HEK293 (cell line): ENCODE results near the gene HEMGN.

Experiments used
- CTCF ChIA-PET: fragments of 350-600 bp; formaldehyde crosslinking; extraction: SDS; loops from one replicate; lab custom pipeline; 2021; ENCODE audit warnings: antibody characterized with exemption; lab: Yijun Ruan, JAX
- POLR2A ChIA-PET: fragments of 300-600 bp; formaldehyde crosslinking; extraction: SDS; loops from one replicate; lab custom pipeline; 2020; ENCODE audit warnings: antibody characterized with exemption, inconsistent platforms; lab: Yijun Ruan, JAX
- H3K27ac ChIP-seq: fragments of 200-500 bp; sonication (Bioruptor generic); 2 replicates; pipeline ENCODE4 v1.5.1; 2014; ENCODE audit warnings: low read depth, low read length, control low read depth, inconsistent platforms; ENCODE audit errors: extremely low read depth
- H3K36me3 ChIP-seq, 2 experiments: fragments of 200-500 bp in 1 of 2; sonication (Bioruptor generic) in 1 of 2; 1 replicate in 1 of 2; 2 replicates in 1 of 2; pipeline ENCODE4 v1.5.1; 2014 to 2017; ENCODE audit warnings: inconsistent platforms in 2 of 2, low read length in 2 of 2; ENCODE audit not compliant: control insufficient read depth in 2 of 2, insufficient read depth in 1 of 2
- H3K4me1 ChIP-seq: fragments of 200-500 bp; sonication (Bioruptor generic); 2 replicates; pipeline ENCODE4 v1.5.1; 2014; ENCODE audit warnings: mild to moderate bottlenecking, low read length, inconsistent platforms; ENCODE audit not compliant: control insufficient read depth, insufficient read depth
- H3K4me3 ChIP-seq: 2 replicates; pipeline ENCODE4 v1.5.1; 2011; ENCODE audit warnings: low read depth, mild to moderate bottlenecking, control low read depth, low read length, moderate library complexity
- H3K9me3 ChIP-seq: fragments of 200-500 bp; sonication (Bioruptor generic); 2 replicates; pipeline ENCODE4 v1.5.1; 2014; ENCODE audit warnings: low read depth, low read length, inconsistent platforms; ENCODE audit not compliant: control insufficient read depth, insufficient read depth
- BCL11B ChIP-seq: fragments of 450-650 bp; formaldehyde crosslinking; IDR thresholded peaks from 2 replicates; pipeline ENCODE4 v1.5.1; 2016; ENCODE audit warnings: low read depth, missing biosample characterization, missing genetic modification characterization
- GLI4 ChIP-seq: fragments of 450-650 bp; formaldehyde crosslinking; IDR thresholded peaks from 2 replicates; pipeline ENCODE4 v1.5.1; 2016; ENCODE audit warnings: missing biosample characterization, missing genetic modification characterization
- GLIS2 ChIP-seq: fragments of 450-650 bp; formaldehyde crosslinking; IDR thresholded peaks from 2 replicates; pipeline ENCODE4 v1.5.1; 2016; ENCODE audit warnings: missing biosample characterization, missing genetic modification characterization
- IKZF3 ChIP-seq: fragments of 450-650 bp; IDR thresholded peaks from 2 replicates; pipeline ENCODE4 v1.5.0; 2018; ENCODE audit warnings: missing biosample characterization, mild to moderate bottlenecking, missing genetic modification characterization, moderate library complexity
- PRDM2 ChIP-seq: fragments of 450-650 bp; formaldehyde crosslinking; IDR thresholded peaks from 2 replicates; pipeline ENCODE4 v1.5.1; 2016; ENCODE audit warnings: missing biosample characterization, missing genetic modification characterization, borderline replicate concordance
- ZNF10 ChIP-seq: fragments of 450-650 bp; formaldehyde crosslinking; IDR thresholded peaks from 2 replicates; pipeline ENCODE4 v1.5.1; 2017; ENCODE audit warnings: missing biosample characterization, missing genetic modification characterization
- ZNF335 ChIP-seq: fragments of 450-650 bp; formaldehyde crosslinking; conservative IDR thresholded peaks from 2 replicates; pipeline ENCODE4 v1.5.1; 2016; ENCODE audit warnings: missing biosample characterization, missing genetic modification characterization
- ZNF449 ChIP-seq: fragments of 450-650 bp; formaldehyde crosslinking; IDR thresholded peaks from 2 replicates; pipeline ENCODE4 v1.5.1; 2017; ENCODE audit warnings: missing biosample characterization, mild to moderate bottlenecking, missing genetic modification characterization, moderate library complexity
- ZNF558 ChIP-seq: fragments of 450-650 bp; formaldehyde crosslinking; IDR thresholded peaks from 2 replicates; pipeline ENCODE4 v1.5.1; 2016; ENCODE audit warnings: missing biosample characterization, missing genetic modification characterization
- ZNF624 ChIP-seq: fragments of 450-650 bp; formaldehyde crosslinking; IDR thresholded peaks from 2 replicates; pipeline ENCODE4 v1.5.1; 2017; ENCODE audit warnings: missing biosample characterization, missing genetic modification characterization
- ZNF654 ChIP-seq: fragments of 450-650 bp; formaldehyde crosslinking; IDR thresholded peaks from 2 replicates; pipeline ENCODE4 v1.5.1; 2016; ENCODE audit warnings: low read depth, missing biosample characterization, missing genetic modification characterization
- ZNF830 ChIP-seq: fragments of 450-650 bp; IDR thresholded peaks from 2 replicates; pipeline ENCODE4 v1.5.0; 2018; ENCODE audit warnings: missing biosample characterization, missing genetic modification characterization, low read depth, mild to moderate bottlenecking, moderate library complexity
- TF ChIP-seq, protein P1 (sequence below): fragments of 450-650 bp; formaldehyde crosslinking; IDR thresholded peaks from 2 replicates; pipeline ENCODE4 v1.5.0; 2017; ENCODE audit warnings: missing biosample characterization, missing genetic modification characterization, borderline replicate concordance
- TF ChIP-seq, protein P2 (sequence below): fragments of 450-650 bp; formaldehyde crosslinking; IDR thresholded peaks from 2 replicates; pipeline ENCODE4 v1.5.1; 2017; ENCODE audit warnings: missing biosample characterization, missing genetic modification characterization

The HEMGN gene

GRCh38 chr9:97892421-97892820 lies 45.6 kb downstream of the HEMGN start:
- ChIA-PET CTCF (interaction anchor here (0.6 to 7.4 kb wide), 9 partner anchors 9 to 195 kb away, joined by 3 to 132 read pairs (median 3); partner anchors contain the start of gene XPA), POLR2A (no interaction called here)
- Histone ChIP-seq H3K36me3 (no peaks in the 10 kb centered on the region), H3K4me1 (no peaks in the 10 kb centered on the region), H3K9me3 (no peaks in the 10 kb centered on the region), H3K27ac (no peak overlapping the region), H3K4me3 (no peak overlapping the region)
- TF ChIP-seq ZNF558 (tag by site-specific recombination) (no peak), GLIS2 (tag by site-specific recombination) (no peak)
- TF ChIP-seq, protein P1, sequence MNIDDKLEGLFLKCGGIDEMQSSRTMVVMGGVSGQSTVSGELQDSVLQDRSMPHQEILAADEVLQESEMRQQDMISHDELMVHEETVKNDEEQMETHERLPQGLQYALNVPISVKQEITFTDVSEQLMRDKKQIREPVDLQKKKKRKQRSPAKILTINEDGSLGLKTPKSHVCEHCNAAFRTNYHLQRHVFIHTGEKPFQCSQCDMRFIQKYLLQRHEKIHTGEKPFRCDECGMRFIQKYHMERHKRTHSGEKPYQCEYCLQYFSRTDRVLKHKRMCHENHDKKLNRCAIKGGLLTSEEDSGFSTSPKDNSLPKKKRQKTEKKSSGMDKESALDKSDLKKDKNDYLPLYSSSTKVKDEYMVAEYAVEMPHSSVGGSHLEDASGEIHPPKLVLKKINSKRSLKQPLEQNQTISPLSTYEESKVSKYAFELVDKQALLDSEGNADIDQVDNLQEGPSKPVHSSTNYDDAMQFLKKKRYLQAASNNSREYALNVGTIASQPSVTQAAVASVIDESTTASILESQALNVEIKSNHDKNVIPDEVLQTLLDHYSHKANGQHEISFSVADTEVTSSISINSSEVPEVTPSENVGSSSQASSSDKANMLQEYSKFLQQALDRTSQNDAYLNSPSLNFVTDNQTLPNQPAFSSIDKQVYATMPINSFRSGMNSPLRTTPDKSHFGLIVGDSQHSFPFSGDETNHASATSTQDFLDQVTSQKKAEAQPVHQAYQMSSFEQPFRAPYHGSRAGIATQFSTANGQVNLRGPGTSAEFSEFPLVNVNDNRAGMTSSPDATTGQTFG (tag by site-specific recombination): no peak

GRCh38 chr9:97891736-97892135 lies 46.2 kb downstream of the HEMGN start:
- CTCF ChIA-PET: interaction anchor here (0.6 to 7.4 kb wide), 6 partner anchors 10 to 194 kb away, joined by 3 to 132 read pairs (median 4); partner anchors contain the start of gene XPA
- H3K4me1 ChIP-seq: no peaks in the 10 kb centered on the region
- no peak overlapping the region for H3K27ac ChIP-seq
- TF ChIP-seq ZNF449 (tag by site-specific recombination) (no peak), PRDM2 (tag by site-specific recombination) (no peak), BCL11B (no peak)
- no peaks in the 10 kb centered on the region for H3K36me3 ChIP-seq
- no peak overlapping the region for H3K4me3 ChIP-seq
- POLR2A ChIA-PET: no interaction called here
- H3K9me3 ChIP-seq: no peaks in the 10 kb centered on the region

- H3K9me3 ChIP-seq: no peaks in the 10 kb centered on the region
- ChIA-PET POLR2A (interaction anchor here (0.6 kb wide), 1 partner anchor 27 kb away, joined by 3 read pairs; no protein-coding TSS in a partner anchor), CTCF (interaction anchor here (0.5 to 7.4 kb wide), 32 partner anchors 11 to 241 kb away, joined by 3 to 132 read pairs (median 5); partner anchors contain the start of genes TRMO and XPA)
- TF ChIP-seq GLI4 (tag by site-specific recombination) (no peak), ZNF624 (tag by site-specific recombination) (no peak), ZNF654 (tag by site-specific recombination) (peak; percentile 37; the same call in 1 of the 2 replicates), ZNF10 (no peak), IKZF3 (tag by site-specific recombination) (no peak), ZNF335 (0 out of 2 replicates have a peak, but pooled peaks have one; percentile 12), ZNF830 (tag by site-specific recombination) (no peak)
- TF ChIP-seq, protein P2, sequence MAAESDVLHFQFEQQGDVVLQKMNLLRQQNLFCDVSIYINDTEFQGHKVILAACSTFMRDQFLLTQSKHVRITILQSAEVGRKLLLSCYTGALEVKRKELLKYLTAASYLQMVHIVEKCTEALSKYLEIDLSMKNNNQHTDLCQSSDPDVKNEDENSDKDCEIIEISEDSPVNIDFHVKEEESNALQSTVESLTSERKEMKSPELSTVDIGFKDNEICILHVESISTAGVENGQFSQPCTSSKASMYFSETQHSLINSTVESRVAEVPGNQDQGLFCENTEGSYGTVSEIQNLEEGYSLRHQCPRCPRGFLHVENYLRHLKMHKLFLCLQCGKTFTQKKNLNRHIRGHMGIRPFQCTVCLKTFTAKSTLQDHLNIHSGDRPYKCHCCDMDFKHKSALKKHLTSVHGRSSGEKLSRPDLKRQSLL (tag by site-specific recombination): 0 out of 2 replicates have a peak, but pooled peaks have one; percentile 56
These were observed 47.8 kb downstream of the HEMGN start for GRCh38 chr9:97889941-97890887.

More at GRCh38 chr9:97889941-97890887, 47.8 kb downstream of the HEMGN start:
- no peak overlapping the region for H3K4me3 ChIP-seq
- no peaks in the 10 kb centered on the region for H3K36me3 ChIP-seq
- H3K4me1 ChIP-seq: no peaks in the 10 kb centered on the region
- no peak overlapping the region for H3K27ac ChIP-seq
